ENCODE data around the gene HLA-A.

Gene HLA-A

DNA sequence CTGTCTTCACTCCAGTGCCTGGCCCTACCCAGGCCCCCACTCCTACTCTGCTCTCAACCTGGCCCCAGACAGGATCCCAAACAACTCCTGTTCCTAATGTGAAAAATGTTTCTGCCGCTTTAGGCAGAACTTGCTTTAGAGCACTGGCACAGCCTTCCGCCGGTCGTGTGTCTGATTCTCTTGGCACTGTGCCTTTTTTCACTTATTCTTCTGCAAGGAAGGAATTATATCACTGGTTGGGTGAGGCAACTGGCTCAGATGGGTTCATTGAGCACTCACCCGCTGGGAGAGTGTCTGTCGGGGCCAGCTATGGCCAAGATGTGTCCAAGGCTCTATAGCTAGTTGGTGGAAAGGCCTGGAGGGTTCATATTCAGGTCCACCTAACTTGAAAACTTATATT lies 33.6 kb upstream of the HLA-A start:
- DNase-seq (ENCODE audit: low read depth in 2 of 2): no peak
- TF ChIP-seq, protein P1, sequence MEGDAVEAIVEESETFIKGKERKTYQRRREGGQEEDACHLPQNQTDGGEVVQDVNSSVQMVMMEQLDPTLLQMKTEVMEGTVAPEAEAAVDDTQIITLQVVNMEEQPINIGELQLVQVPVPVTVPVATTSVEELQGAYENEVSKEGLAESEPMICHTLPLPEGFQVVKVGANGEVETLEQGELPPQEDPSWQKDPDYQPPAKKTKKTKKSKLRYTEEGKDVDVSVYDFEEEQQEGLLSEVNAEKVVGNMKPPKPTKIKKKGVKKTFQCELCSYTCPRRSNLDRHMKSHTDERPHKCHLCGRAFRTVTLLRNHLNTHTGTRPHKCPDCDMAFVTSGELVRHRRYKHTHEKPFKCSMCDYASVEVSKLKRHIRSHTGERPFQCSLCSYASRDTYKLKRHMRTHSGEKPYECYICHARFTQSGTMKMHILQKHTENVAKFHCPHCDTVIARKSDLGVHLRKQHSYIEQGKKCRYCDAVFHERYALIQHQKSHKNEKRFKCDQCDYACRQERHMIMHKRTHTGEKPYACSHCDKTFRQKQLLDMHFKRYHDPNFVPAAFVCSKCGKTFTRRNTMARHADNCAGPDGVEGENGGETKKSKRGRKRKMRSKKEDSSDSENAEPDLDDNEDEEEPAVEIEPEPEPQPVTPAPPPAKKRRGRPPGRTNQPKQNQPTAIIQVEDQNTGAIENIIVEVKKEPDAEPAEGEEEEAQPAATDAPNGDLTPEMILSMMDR (IDR thresholded peaks at IDR 0.05; ENCODE audit: low read depth, low read length): no peak
- H3K4me3 ChIP-seq (replicated peaks in 1 of 2; ENCODE audit: low read depth in 2 of 2, low read length in 2 of 2): no peak overlapping the region

DNA sequence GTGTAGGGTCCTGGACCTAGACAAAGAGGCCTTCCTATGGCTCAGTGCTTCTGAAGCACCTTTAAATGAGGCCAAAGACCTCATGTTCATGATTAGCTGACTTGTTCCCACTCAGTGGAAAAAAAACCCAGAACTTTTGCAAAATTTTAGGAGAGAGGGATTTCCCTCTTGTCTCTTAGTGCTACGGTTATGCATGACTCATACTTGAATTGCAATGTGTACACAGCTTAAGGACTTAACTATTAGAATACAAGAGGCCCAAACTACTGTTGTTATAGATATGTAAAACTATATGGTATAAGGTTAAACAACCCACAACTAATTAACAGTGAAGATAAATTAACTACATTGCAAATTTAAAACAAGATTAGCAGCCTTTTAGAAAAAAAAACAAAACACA lies 32.3 kb upstream of the HLA-A start:
- TF ChIP-seq, protein P1 (IDR thresholded peaks at IDR 0.05; ENCODE audit: low read depth, low read length): no peak

DNA sequence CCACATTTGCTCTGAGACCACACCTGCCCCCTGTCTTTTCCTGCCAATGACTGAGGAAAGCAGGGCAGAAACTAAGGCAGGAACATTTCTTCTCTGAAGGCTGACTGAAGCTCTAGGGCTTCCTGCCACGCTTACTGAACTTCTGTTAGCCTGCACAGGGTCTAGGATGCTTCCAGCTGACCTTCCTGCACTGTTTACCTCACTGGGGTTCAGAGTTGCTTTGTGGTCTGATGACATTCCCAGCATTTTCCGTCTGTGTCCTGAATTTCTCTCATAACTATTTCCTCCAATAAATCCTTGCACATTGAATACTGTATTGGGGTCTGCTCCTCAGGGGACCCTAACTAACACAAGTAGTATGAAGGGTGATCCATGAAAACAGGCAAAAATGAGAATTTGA lies 29.5 kb upstream of the HLA-A start:
- no peak overlapping the region for H3K4me3 ChIP-seq (replicated peaks in 1 of 2; ENCODE audit: low read depth in 2 of 2, low read length in 2 of 2)
- TF ChIP-seq, protein P1 (IDR thresholded peaks at IDR 0.05; ENCODE audit: low read depth, low read length): no peak
- no peak for DNase-seq (ENCODE audit: low read depth in 2 of 2)

More for the DNA sequence above, 32.3 kb upstream of the HLA-A start:
- peak in 1 of 2 donors; percentile 22 for DNase-seq (ENCODE audit: low read depth in 2 of 2)
- H3K4me3 ChIP-seq (replicated peaks in 1 of 2; ENCODE audit: low read depth in 2 of 2, low read length in 2 of 2): no peak overlapping the region

DNA sequence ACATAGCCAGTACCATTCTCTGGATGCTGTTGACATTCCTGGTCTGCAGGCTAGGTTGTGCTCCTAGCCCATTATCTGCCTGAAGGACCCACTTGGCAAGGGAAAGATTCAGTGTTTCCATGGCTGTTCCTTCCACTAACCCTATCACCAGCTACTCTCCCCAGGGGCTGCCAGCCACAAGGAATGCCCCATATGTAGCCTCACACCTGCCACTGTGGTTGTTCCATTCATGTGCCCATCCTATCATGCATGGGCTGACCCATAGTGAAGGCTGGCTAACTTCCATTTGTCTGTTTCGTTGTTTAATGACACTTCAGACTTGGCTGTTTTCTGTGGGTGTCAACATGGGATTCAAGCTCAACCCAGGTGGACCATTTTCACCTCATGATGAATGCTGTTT lies 25.6 kb upstream of the HLA-A start:
- TF ChIP-seq, protein P1 (IDR thresholded peaks at IDR 0.05; ENCODE audit: low read depth, low read length): no peak
- no peak overlapping the region for H3K4me3 ChIP-seq (replicated peaks in 1 of 2; ENCODE audit: low read depth in 2 of 2, low read length in 2 of 2)
- no peak for DNase-seq (ENCODE audit: low read depth in 2 of 2)

DNA sequence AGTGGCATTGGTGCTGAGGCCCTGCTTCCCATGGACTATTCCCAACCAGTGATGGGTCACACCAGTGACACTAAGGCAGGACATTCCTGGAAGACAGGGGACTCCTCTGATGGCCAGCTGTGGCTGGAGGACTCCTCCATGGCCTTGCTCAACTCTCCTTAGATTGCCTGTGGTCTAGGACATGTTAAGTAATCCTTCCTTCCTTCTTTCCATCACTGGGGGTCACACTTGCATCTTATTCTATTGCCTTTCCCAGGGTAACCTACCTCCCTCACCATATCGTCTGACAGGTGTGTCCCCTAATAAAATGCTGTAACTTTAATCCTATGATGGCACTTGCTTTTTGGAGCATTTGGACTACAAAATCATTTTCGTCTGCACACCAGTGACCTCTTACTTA lies 24.5 kb upstream of the HLA-A start:
- TF ChIP-seq, protein P1 (IDR thresholded peaks at IDR 0.05; ENCODE audit: low read depth, low read length): no peak
- no peak overlapping the region for H3K4me3 ChIP-seq (replicated peaks in 1 of 2; ENCODE audit: low read depth in 2 of 2, low read length in 2 of 2)
- DNase-seq (ENCODE audit: low read depth in 2 of 2): no peak

DNA sequence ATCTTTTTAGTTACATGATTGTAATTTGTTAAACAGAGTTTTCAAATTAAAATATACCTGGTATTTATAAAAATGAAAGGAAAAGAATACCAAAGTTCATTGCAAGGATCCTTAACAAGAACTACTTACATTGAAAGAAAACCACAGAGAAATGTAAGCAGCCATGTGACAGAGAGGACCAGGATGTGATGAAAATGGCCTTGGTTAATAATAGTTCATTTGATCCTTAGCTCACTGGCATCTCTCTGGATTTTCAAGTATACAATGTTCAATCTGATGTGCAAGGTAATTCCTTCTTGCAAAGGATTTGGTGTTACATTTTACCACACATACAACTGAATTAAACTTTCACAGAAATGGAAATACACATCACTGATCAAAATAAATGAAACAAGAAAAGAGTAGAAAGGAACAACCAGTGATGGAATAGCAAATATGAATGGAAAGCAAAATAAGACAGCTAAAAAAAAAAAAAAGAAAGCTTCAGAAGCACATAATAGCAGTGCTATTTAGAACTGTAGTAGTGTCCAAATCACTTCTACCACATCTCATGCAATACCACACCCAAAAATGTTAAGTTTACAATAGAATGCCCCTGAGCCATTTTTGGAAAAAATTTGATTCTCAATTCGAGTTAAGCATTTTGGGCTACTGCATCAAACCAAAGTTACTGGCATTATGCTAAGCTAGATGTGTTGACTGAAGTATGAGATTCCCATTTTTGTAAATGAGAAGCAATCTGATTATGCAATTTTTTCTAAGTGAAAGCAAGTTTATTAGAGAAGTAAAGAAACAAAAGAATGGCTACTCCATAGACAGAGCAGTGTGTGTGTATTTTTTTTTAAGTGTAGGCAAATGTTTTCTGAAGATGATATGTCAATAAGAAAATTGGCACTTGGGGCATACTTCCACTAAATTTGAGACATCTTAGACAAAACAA lies 22.6 kb upstream of the HLA-A start:
- no peak for DNase-seq (ENCODE audit: low read depth in 2 of 2)
- TF ChIP-seq, protein P1 (IDR thresholded peaks at IDR 0.05; ENCODE audit: low read depth, low read length): no peak
- no peak overlapping the region for H3K4me3 ChIP-seq (replicated peaks in 1 of 2; ENCODE audit: low read depth in 2 of 2, low read length in 2 of 2)
